Measurements from ENCODE around the gene SCML2.
A peak's percentile ranks its signal among the peaks of the same experiment; 100 is the strongest.
"Not testable (repeated sequence)": the region's sequence is repeated elsewhere in the genome, so short reads cannot be mapped to it uniquely, and the experiment has no call there.

Gene SCML2

DNA sequence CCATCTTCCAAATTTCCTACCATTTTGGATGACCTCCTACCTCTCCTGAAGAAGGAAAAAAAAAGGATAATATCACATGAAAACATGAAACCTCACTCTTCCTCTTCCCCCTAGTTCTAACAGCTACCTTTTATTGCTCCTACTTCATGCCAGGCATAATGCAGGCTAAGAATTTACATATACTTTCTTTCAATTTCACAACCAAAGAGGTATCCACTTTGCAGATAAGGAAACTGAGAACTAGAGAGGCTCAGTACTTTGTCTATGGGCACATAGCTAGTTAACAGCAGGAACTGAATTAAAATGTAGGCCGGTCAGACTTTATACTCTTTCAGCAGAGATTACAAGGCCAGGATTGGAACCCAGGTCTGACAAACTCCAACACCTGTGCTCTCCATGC is 99.4 kb downstream of the SCML2 start:
- DNase-seq, result no peak

DNA sequence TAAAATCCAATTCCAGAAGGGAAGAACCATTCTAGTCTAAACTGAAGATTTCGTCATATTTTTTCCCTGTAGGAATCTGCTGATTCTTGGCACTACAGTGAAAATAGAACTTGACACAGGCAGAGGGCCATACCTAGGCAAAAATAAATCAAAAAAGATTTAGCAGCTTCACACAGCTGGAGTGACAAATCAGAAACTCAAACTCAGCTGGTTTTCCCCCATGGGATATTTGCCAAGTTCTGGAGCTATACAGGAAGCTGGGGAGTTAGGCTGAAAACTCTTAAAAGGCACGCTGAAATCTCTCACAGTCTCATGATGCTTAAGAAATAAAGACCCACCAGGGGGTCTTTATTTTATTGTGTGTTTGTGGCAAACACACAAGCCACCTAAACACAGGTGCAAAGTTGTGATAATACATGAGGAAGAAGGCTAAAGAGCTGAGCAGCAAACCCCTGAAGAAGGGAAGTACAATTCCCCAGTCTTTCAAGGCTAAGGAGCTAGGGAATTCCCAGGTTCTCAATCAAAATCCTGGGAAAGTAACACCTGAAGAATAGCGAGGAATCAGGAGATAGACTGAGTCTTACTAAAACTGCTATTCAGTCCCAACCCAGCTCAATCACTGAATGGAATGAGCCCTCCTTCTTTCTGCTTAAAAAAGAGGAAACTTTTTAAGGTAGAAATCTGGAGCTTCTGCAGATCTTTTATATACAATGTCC is 101.7 kb downstream of the SCML2 start:
- peak; percentile 12 for DNase-seq

DNA sequence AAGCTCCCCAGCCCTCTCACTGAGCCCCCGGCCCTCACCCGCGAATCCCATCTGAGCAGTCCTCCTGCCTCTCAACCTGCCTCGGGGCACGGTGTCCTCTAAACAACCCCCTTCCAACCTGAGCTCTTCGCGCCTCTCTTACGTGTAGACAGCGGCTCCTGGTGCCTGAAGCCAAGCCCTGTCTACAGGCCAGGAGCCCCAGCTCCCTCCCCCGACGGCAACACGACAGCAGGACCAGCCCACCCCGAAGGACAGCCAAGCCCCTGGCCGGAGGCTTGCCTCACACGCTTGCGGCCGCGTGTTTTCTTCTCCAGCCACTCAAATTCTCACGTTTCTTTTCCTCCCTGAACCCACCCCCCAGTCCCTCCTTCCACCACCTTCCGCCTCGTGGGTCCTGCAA is 124.8 kb downstream of the SCML2 start:
- not testable (repeated sequence) for DNase-seq

DNA sequence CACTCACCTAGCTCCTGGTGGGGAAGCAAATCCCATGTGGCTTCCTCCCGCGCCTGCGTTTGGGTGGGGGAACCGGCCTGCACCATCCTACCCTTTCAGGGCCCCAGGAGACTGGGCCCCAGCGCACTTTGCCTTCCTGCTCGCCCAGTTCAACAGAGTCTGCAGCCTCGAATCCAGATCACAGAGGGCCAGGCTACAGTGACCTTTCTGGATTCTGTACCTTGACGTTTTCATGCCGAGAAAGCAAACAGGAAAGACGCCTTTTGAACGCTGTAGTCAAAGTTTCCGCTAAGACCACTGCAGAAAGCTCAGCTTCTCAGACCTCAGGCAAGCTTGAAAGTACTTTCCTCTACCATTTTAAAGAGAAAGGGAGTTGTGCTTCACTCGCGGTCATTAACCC is 126.4 kb downstream of the SCML2 start:
- no peak for DNase-seq

DNA sequence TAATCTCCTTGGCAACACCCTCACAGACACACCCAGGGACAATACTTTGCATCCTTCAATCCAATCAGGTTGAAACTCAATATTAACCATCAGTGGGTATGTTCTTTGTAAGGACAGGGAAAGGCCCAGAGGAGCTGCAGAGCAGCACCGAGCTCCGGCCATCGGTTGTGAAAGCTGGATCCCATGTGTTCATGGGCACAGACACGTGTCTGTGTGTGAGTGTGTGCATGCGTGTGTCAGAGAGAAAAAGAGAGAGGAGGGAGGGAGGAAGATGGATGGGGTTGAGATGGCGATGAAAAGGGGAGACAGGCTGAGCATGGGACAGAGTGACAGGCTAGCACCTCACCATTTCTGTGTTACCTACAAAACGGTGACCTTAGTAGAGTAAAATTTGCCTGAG is 127.0 kb downstream of the SCML2 start:
- no peak for DNase-seq

DNA sequence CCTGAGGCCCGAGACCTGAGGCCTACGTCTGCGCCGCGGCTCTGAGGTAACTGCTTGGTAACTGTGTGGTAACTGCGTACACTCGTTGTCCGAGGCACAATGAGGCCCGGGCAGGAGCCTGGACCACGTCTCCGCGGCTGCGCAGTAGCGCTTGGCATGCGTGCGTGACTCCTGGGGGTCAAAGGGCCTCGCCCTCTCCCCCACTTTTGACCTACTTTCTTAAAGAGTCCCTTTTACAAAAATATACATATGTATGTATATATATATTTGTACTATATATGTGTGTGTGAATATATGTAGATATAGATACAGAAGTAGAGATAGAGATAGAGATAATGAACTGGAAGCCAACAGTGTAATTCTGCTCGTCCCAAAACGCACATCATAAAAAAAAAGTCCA is 133.7 kb downstream of the SCML2 start, which contains the start of gene BEND2:
Gene BEND2 (minus strand): TSS at position 101 of the 400 bp plus-strand sequence. CDS start 136 bp downstream, outside the sequence.
- DNase-seq, result no peak

DNA sequence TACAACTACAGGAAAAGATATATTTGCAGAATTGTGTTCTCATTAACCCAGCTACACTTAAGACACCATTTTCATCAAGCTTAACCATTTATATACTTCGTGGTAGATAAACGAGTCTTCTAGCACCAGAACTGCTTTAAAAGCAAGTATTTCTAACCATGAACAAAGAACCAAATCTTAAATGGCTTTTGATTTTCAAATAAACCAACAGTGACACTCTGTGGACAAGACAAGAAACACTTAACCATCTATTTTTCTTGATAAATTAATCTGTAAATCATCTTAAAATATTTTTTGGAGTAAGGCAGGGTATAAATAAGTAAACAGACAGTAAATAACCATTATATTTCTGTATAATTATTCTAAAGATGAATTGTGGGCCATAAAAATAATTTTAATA is 144.0 kb downstream of the SCML2 start:
- DNase-seq, result peak; percentile 0

DNA sequence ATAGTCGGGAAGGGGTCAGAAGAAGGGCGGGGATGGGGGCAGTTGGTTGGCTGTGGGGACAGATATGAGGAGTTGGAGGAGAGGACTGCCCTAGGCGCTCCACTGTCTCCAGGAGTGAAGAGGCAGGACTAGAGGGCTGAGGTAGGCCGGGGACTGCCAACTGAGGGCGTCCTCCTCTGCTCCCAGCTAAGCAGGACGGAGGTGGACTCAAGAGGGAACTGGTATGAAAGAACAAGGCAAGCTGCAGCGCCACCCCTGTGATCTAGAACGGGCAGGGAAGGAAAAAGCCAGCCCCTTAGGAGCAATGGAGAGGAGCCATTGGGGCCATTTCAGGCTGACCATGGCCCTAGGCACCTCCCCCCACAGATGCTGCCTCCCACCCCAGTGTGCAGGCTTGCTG is 147.8 kb downstream of the SCML2 start:
- no peak for DNase-seq

DNA sequence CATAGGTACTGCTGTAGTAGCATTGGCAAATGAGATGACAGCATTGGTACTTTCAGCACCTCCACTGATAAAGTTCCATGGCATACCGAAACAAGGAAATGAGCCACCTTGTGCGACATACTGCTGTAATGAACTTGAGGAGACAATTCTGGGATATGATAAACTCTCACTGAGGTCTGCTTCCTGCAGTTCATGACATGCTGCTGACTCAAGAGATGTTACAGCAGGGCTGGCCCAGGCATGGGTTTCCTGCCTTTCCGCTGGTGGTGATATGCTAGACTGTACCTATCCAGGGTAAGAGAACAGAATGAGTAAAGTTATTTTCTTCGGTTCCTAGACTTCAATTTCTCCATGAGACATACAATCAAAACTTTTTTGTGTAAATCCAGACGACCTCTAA is 150.9 kb downstream of the SCML2 start:
- DNase-seq, result no peak

DNA sequence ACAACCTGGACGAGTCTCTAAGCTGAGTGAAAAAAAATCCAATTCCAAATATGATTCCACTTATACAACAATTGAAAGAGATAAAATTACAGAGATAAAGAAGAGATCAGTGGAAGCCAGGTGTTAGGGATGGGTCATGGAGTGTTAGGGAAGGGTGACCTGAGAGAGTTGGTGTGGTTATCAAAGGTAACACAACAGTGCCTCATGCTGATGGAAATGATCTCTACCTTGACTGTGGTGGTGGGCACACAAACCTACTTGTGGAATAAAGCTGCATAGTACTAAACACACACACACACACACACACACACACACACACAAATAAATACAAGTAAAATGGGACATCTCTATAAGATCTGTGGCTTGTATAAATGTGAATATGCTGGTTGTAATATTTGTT is 159.8 kb downstream of the SCML2 start:
- DNase-seq, result no peak

Data from fibroblast of skin of right quadriceps (primary cell).